Measurements from ENCODE around the gene PLXNA1. TPM values are rescaled to one million over a fixed set of nuclear protein-coding genes. Genes with fewer than 3 reads are reported as not detected.

PLXNA1 gene
- total RNA-seq, 2 donors from 2014 or later, result 66.3 to 79.4 TPM

DNA sequence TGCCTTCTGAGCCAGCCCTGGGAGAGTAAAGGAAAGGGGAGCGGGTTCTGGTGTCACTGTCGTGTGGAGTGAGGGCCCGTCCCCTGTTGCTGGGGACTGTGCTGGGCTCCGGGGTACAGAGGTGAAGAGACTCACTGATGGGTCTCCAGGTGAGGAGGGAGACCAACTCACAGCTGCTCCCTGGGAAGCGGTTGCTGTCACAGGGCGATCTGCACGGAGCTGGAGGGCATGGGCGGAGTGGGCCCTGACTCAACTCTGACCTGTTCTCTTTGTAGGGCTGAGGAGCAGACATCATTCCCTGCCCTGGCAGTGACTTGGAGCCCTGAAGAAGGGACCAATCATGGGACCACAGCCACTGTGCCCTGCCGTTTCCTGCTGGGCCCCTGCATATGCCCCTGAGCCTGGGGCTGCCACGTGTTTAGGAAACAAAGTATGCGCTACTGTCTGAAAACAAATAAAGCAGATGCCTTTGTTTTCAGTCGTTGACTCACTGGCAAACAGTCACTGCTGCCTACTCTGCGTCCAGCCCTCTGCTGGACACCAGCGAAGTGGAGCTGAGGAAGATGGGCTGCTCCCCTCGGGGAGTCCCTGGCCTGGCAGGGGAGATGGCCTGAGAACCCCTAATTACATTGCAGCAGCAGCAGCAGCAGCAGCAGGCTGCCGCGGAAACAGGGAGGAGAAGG lies 22.9 kb upstream of the PLXNA1 start:
- peak; percentile 68 for DNase-seq

DNA sequence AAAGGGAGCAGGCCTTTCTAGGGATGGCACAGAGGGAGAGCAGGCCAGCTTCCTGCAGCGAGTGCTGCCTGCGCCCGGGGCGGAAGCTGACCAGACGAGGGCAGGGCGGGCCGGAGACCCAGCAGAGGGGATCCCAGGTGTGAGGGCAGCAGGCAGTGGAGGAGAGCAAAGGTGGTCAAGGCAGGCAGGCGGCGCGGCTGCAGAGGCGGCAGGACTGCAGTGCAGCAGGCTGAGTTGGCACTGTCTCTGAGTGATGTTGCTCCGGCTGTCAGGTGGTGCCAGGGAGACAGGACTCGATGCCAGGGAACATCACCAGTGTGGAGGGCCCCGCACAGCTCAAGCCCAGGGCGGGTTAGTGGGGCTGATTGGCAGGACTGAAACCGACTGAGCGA lies 22.3 kb upstream of the PLXNA1 start:
- H3K27ac Mint-ChIP-seq, result peak overlapping the region; percentile 76
- H3K36me3 Mint-ChIP-seq (ENCODE audit: low read depth), result no peaks in the 10 kb centered on the region
- H3K4me3 ChIP-seq (ENCODE audit: low read length), result no peak overlapping the region
- no peaks in the 10 kb centered on the region for H3K27me3 Mint-ChIP-seq (ENCODE audit: insufficient read depth)
- 89 to 92% methylated on average over 17 of the region's 17 CpGs for WGBS, 2 experiments (ENCODE audit: insufficient coverage in 1 of 2, insufficient read length in 1 of 2)
- no peaks in the 10 kb centered on the region for H3K27me3 ChIP-seq (ENCODE audit: control insufficient read depth, insufficient read depth, low read length, poor library complexity, severe bottlenecking)
- H3K9me3 Mint-ChIP-seq, result no peaks in the 10 kb centered on the region
- no peaks in the 10 kb centered on the region for H3K9me3 ChIP-seq (ENCODE audit: control insufficient read depth, low read length)
- TF ChIP-seq, protein P1, sequence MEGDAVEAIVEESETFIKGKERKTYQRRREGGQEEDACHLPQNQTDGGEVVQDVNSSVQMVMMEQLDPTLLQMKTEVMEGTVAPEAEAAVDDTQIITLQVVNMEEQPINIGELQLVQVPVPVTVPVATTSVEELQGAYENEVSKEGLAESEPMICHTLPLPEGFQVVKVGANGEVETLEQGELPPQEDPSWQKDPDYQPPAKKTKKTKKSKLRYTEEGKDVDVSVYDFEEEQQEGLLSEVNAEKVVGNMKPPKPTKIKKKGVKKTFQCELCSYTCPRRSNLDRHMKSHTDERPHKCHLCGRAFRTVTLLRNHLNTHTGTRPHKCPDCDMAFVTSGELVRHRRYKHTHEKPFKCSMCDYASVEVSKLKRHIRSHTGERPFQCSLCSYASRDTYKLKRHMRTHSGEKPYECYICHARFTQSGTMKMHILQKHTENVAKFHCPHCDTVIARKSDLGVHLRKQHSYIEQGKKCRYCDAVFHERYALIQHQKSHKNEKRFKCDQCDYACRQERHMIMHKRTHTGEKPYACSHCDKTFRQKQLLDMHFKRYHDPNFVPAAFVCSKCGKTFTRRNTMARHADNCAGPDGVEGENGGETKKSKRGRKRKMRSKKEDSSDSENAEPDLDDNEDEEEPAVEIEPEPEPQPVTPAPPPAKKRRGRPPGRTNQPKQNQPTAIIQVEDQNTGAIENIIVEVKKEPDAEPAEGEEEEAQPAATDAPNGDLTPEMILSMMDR (conservative IDR thresholded peaks at IDR 0.05), result peak; percentile 8
- no peak overlapping the region for H3K9ac ChIP-seq (ENCODE audit: extremely low read depth, low read length, poor library complexity, severe bottlenecking)
- peaks cover 14% of the 10 kb centered on the region for H3K4me1 Mint-ChIP-seq
- DNase-seq, result no peak
- no peak overlapping the region for H3K4me3 Mint-ChIP-seq
- peak overlapping the region; percentile 73 for H3K27ac ChIP-seq (ENCODE audit: low read depth, low read length)
- no peaks in the 10 kb centered on the region for H3K36me3 ChIP-seq (ENCODE audit: control insufficient read depth, insufficient read depth, low read length)
- H3K4me1 ChIP-seq (ENCODE audit: control insufficient read depth, insufficient read depth, low read length), result no peaks in the 10 kb centered on the region

More for the DNA sequence above, 22.9 kb upstream of the PLXNA1 start:
- Mint-ChIP-seq H3K27ac (peak overlapping the region; percentile 76), H3K27me3 (ENCODE audit: insufficient read depth) (no peaks in the 10 kb centered on the region), H3K36me3 (ENCODE audit: low read depth) (no peaks in the 10 kb centered on the region), H3K4me1 (peaks cover 14% of the 10 kb centered on the region), H3K4me3 (no peak overlapping the region), H3K9me3 (no peaks in the 10 kb centered on the region)
- Histone ChIP-seq H3K4me3 (ENCODE audit: low read length) (no peak overlapping the region), H3K9ac (ENCODE audit: extremely low read depth, low read length, poor library complexity, severe bottlenecking) (no peak overlapping the region), H3K36me3 (ENCODE audit: control insufficient read depth, insufficient read depth, low read length) (no peaks in the 10 kb centered on the region), H3K27me3 (ENCODE audit: control insufficient read depth, insufficient read depth, low read length, poor library complexity, severe bottlenecking) (no peaks in the 10 kb centered on the region), H3K27ac (ENCODE audit: low read depth, low read length) (peak overlapping the region; percentile 73), H3K9me3 (ENCODE audit: control insufficient read depth, low read length) (no peaks in the 10 kb centered on the region), H3K4me1 (ENCODE audit: control insufficient read depth, insufficient read depth, low read length) (no peaks in the 10 kb centered on the region)
- WGBS, 2 experiments (ENCODE audit: insufficient coverage in 1 of 2, insufficient read length in 1 of 2), result 70 to 74% methylated on average over 11 to 17 of the region's 17 CpGs
- TF ChIP-seq, protein P1 (conservative IDR thresholded peaks at IDR 0.05), result peak; percentile 53

DNA sequence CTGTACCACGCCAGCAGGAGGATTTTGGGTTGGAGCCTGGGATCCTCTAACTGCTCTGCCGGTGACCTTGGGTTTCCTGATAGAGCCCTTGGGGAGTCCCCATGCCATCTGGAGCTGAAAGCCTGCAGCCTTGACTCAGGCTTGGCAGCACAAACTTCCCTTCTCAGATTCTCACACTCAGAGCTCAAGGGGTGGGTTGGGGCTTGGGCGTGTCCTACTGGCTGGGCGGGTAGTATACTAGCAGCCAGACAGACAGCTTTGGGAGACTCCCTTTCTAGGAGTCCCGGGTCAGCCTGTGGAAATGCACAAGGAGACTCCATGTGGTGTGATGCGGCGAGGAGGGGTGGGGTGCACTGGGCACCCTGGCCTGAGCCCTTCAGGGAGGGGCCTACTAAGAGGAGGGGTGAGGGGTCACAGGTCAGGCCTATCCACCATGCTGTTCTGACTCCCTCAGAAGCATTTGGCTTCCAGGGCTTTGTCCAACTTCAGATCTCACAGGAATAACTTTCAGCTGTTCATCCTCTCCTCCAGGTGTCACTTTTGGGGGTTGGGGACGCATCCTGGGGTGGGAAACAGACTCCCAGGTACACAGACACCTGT lies 21.6 kb upstream of the PLXNA1 start:
- H3K27me3 ChIP-seq (ENCODE audit: control insufficient read depth, insufficient read depth, low read length, poor library complexity, severe bottlenecking), result no peaks in the 10 kb centered on the region
- Mint-ChIP-seq H3K36me3 (ENCODE audit: low read depth) (no peaks in the 10 kb centered on the region), H3K4me1 (peaks cover 14% of the 10 kb centered on the region), H3K27me3 (ENCODE audit: insufficient read depth) (no peaks in the 10 kb centered on the region), H3K9me3 (no peaks in the 10 kb centered on the region), H3K4me3 (no peak overlapping the region), H3K27ac (peak overlapping the region; percentile 76)
- H3K9me3 ChIP-seq (ENCODE audit: control insufficient read depth, low read length), result no peaks in the 10 kb centered on the region
- no peak overlapping the region for H3K9ac ChIP-seq (ENCODE audit: extremely low read depth, low read length, poor library complexity, severe bottlenecking)
- WGBS, 2 experiments (ENCODE audit: insufficient coverage in 1 of 2, insufficient read length in 1 of 2), result 94 to 97% methylated on average over 5 to 8 of the region's 8 CpGs
- no peaks in the 10 kb centered on the region for H3K4me1 ChIP-seq (ENCODE audit: control insufficient read depth, insufficient read depth, low read length)
- H3K27ac ChIP-seq (ENCODE audit: low read depth, low read length), result no peak overlapping the region
- no peaks in the 10 kb centered on the region for H3K36me3 ChIP-seq (ENCODE audit: control insufficient read depth, insufficient read depth, low read length)
- TF ChIP-seq, protein P1 (conservative IDR thresholded peaks at IDR 0.05), result no peak
- H3K4me3 ChIP-seq (ENCODE audit: low read length), result no peak overlapping the region
- no peak for DNase-seq
